Astrocyte of the cerebellum (primary cell): ENCODE results near the gene APLP2.

Experiments used
- DNase-seq: peaks from one replicate; pipeline ENCODE4 v3.0.0-alpha.2; 2011; ENCODE audit warnings: low read depth
- H3K4me3 ChIP-seq: 2 replicates; pipeline ENCODE4 v1.5.1; 2011; ENCODE audit warnings: mild to moderate bottlenecking, low read depth, low read length, moderate library complexity
- CTCF ChIP-seq: IDR thresholded peaks from 2 replicates; pipeline ENCODE4 v1.5.1; 2012; ENCODE audit warnings: low read length, low read depth, moderate library complexity, mild to moderate bottlenecking; ENCODE audit errors: missing control alignments
- in situ Hi-C: cut with HindIII; loops from 2 replicates; pipeline ENCODE4 v1.10.0; 2017; ENCODE audit warnings: low sequenced_read_pairs

APLP2 gene

GRCh38 chr11:130151196-130151595 lies 81.5 kb downstream of the APLP2 start:
- no peak overlapping the region for H3K4me3 ChIP-seq
- TF ChIP-seq CTCF: no peak
- DNase-seq: no peak
- in situ Hi-C loops: no loop called here

- no peak for DNase-seq
- no peak overlapping the region for H3K4me3 ChIP-seq
- in situ Hi-C loops: no loop called here
- TF ChIP-seq CTCF: no peak
Measured at GRCh38 chr11:130156108-130157022, 86.7 kb downstream of the APLP2 start.

- DNase-seq: no peak
- in situ Hi-C loops: no loop called here
- TF ChIP-seq CTCF: no peak
- H3K4me3 ChIP-seq: no peak overlapping the region
Measured at GRCh38 chr11:130157101-130157500, 87.4 kb downstream of the APLP2 start.

- TF ChIP-seq CTCF: no peak
- DNase-seq: no peak
- in situ Hi-C loops: no loop called here
- no peak overlapping the region for H3K4me3 ChIP-seq
Measured at GRCh38 chr11:130157840-130158239, 88.1 kb downstream of the APLP2 start.

GRCh38 chr11:130159139-130159538 lies 89.4 kb downstream of the APLP2 start:
- in situ Hi-C loops: no loop called here
- no peak overlapping the region for H3K4me3 ChIP-seq
- no peak for DNase-seq
- TF ChIP-seq CTCF: no peak

GRCh38 chr11:130159657-130160497 lies 90.2 kb downstream of the APLP2 start, which contains the start of gene ST14:
TSS of gene ST14 (plus strand) at chr11:130159782. CDS start at chr11:130159980, 198 bp downstream.
- no peak for DNase-seq
- H3K4me3 ChIP-seq: peak within 1 kb of the TSS; percentile 14
- no peak for TF ChIP-seq CTCF
- in situ Hi-C loops: no loop called here
